Measurements from ENCODE around the gene TGFBR3L. TPM values are rescaled to one million over a fixed set of nuclear protein-coding genes. Genes with fewer than 3 reads are reported as not detected.

TGFBR3L gene
- total and polyA plus RNA-seq, 2 of the 8 experiments (the other 6 are each of a cell fraction or from before 2014, with no cell fraction given): 3.1 to 3.7 TPM

DNA sequence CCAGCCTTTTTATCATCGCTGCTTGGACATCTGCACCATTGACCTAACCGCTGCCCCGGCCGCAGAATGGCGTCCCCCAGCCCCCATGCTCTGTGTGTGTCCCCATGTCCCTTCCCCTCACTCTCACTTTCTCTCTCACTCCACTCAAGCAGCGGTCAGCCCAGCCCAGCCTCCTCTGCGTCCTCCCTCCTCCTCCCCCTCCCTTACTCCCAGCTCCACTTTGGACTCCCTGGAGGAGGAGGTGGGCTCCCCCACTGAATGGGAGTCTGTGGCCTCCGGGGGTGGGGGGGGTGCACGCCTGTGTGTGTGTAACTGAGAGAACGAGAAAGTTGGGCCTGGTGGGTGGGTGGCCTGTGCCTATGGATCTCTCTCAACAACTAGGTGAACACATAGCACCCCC lies 8.8 kb upstream of the TGFBR3L start (continued):
- TF ChIP-seq TCF12 (IDR thresholded peaks at IDR 0.05; ENCODE audit: low read depth, low read length): no peak
- TF ChIP-seq HDAC6 (IDR thresholded peaks at IDR 0.05; ENCODE audit: low read depth, low read length): no peak
- no peak for TF ChIP-seq JUND (IDR thresholded peaks at IDR 0.05; ENCODE audit: low read length)
- no peak for TF ChIP-seq CEBPB (IDR thresholded peaks at IDR 0.05; ENCODE audit: low read depth, low read length)
- no peak for TF ChIP-seq PHF8 (conservative IDR thresholded peaks at IDR 0.05; ENCODE audit: low read depth, low read length)
- TF ChIP-seq TAF7 (optimal IDR thresholded peaks at IDR 0.05; ENCODE audit: borderline replicate concordance, low read depth, low read length): no peak
- TF ChIP-seq POU5F1 (IDR thresholded peaks at IDR 0.05; ENCODE audit: low read depth, low read length): no peak
- TF ChIP-seq TAF1 (IDR thresholded peaks at IDR 0.05; ENCODE audit: low read depth, low read length): no peak

Data from H1 (cell line).